Articular chondrocyte of knee joint (primary cell): ENCODE results near the gene ZC3H14. TPM values are rescaled to one million over a fixed set of nuclear protein-coding genes. Genes with fewer than 3 reads are reported as not detected.

ENCODE experiments used
- small RNA-seq: library from RNA; depleted of rRNA; stranded (forward); fragments of <200 nt; gene quantifications from one replicate; pipeline ENCODE3, GENCODE V24; 2012
- total RNA-seq: library from RNA; depleted of rRNA; stranded (reverse); fragments of >200 nt; gene quantifications from 2 replicates; pipeline ENCODE4 v1.2.3, GENCODE V29; 2012

The ZC3H14 gene, protein sequence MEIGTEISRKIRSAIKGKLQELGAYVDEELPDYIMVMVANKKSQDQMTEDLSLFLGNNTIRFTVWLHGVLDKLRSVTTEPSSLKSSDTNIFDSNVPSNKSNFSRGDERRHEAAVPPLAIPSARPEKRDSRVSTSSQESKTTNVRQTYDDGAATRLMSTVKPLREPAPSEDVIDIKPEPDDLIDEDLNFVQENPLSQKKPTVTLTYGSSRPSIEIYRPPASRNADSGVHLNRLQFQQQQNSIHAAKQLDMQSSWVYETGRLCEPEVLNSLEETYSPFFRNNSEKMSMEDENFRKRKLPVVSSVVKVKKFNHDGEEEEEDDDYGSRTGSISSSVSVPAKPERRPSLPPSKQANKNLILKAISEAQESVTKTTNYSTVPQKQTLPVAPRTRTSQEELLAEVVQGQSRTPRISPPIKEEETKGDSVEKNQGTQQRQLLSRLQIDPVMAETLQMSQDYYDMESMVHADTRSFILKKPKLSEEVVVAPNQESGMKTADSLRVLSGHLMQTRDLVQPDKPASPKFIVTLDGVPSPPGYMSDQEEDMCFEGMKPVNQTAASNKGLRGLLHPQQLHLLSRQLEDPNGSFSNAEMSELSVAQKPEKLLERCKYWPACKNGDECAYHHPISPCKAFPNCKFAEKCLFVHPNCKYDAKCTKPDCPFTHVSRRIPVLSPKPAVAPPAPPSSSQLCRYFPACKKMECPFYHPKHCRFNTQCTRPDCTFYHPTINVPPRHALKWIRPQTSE
- 67.8 and 84.7 TPM in 2 replicates for total RNA-seq

DNA sequence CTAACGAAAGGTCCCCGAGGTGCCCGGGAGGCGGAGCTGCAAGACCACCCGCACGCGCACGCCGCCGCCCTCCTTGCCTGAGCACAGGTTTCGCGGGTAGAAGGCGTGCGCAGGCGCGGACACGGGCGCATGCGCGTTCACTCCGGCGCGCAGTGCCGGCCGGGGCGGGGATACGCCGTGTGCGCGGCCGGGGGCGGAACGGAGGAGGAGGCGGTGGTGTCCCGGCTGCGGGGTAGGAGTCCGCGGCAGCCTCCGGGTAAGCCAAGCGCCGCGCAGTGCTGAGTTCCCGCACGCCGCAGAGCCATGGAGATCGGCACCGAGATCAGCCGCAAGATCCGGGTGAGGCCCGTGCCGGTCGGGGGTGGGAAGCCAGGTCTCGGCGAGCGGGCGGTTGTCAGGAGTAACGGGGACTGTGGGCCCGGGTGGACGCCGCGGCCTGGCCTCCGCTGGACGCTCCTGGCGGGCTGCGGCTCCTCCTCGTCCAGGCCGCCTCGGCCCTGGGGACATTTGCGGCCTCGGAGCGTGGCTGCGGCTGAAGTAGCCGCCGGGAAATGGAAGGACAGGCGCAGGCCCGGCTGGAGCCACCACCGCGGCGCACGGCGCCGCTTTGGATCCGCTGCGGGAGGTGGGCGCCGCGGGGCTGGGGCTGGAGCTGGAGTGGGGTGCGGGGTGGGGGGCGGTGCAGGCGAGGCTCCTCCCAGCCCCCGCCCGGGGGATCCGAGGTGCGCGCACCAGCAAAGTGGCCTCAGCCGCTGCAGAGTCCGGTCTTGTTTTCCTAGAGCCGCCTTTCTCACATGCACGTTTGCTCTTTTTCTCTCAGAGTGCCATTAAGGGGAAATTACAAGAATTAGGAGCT lies at the start of gene ZC3H14:
Gene ZC3H14 (plus strand): TSS at position 207 of the 856 bp plus-strand sequence. CDS start 97 bp downstream, at position 304.

DNA sequence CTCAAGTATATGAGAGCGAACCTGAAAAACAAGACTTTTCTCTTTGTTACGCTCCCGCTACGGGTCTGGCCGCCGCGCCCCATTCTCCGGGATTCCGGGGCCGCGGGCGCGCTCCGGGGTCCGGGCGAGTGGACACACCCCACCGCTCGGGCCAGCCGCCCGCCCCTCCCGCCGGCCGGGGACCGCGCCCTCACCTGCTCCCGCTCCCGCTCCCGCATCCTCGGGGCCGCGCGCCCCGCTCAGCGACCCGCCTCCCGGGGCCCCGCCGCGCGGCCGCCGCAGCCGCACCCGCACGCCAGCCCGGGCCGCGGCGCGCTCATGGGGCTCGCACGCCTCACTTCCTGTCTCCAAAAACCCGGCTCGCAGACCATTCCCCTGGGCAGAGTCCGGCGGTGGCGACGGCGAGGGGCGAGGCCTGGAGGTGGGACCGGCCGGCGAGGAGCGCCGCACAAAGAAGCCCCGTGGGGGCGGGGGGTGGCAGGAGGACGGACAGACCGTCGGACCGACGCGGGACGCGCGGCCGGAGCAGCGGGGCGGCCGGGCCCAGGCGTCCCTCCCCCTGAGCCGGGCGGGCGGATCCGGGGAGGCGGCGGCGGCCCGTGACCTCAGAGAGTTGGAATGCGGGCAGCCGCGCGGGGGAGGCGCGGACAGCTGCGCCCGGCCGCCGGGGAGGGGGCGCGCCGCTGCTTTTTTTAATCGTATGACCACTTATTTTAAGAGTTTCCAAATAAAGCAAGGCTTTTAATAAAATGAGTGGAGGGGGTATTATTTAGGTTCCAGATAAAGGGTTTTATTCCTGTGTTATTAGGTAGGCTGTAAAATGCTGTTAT lies 8.2 kb upstream of the ZC3H14 start, which contains the start of gene PTPN21:
Gene PTPN21 (minus strand): TSS at position 551 of the 830 bp plus-strand sequence. CDS start 4,590 bp downstream, outside the sequence.

Small RNA genes lying within 50 kb of the gene (small RNA-seq; reads per million reads assigned to genes)
- gene RNU4-22P = not detected

Other genes starting within 250 kb of the ZC3H14 start
- gene KCNK10, start 239.8 kb upstream of the ZC3H14 start, total RNA-seq = not detected in 2 replicates
- 25.3 and 27.3 TPM in 2 replicates for gene SPATA7, start 177.4 kb upstream of the ZC3H14 start, total RNA-seq
- gene PTPN21, start 8.0 kb upstream of the ZC3H14 start, total RNA-seq = 25.9 and 26.1 TPM in 2 replicates
- 0.13 and 0.22 TPM in 2 replicates for gene EML5, start 229.9 kb downstream of the ZC3H14 start, total RNA-seq